Epithelial cell of proximal tubule (primary cell): ENCODE results near the gene EVA1A. TPM values are rescaled to one million over a fixed set of nuclear protein-coding genes. Genes with fewer than 3 reads are reported as not detected.

Experiments used
- DNase-seq: peaks from one replicate; pipeline ENCODE4 v3.0.0-alpha.2; 2011; ENCODE audit warnings: low read depth
- H3K4me3 ChIP-seq: 2 replicates; pipeline ENCODE4 v1.5.1; 2011; ENCODE audit warnings: low read depth, mild to moderate bottlenecking, low read length
- CTCF ChIP-seq: conservative IDR thresholded peaks from 2 replicates; pipeline ENCODE4 v1.5.1; 2012; ENCODE audit warnings: low read depth, mild to moderate bottlenecking, low read length
- total RNA-seq: library from RNA; depleted of rRNA; stranded (reverse); fragments of >200 nt; gene quantifications from 2 replicates; pipeline ENCODE4 v1.2.3, GENCODE V29; 2015

The EVA1A gene
- total RNA-seq, 1 donor from 2014 or later: 67.0 TPM

DNA sequence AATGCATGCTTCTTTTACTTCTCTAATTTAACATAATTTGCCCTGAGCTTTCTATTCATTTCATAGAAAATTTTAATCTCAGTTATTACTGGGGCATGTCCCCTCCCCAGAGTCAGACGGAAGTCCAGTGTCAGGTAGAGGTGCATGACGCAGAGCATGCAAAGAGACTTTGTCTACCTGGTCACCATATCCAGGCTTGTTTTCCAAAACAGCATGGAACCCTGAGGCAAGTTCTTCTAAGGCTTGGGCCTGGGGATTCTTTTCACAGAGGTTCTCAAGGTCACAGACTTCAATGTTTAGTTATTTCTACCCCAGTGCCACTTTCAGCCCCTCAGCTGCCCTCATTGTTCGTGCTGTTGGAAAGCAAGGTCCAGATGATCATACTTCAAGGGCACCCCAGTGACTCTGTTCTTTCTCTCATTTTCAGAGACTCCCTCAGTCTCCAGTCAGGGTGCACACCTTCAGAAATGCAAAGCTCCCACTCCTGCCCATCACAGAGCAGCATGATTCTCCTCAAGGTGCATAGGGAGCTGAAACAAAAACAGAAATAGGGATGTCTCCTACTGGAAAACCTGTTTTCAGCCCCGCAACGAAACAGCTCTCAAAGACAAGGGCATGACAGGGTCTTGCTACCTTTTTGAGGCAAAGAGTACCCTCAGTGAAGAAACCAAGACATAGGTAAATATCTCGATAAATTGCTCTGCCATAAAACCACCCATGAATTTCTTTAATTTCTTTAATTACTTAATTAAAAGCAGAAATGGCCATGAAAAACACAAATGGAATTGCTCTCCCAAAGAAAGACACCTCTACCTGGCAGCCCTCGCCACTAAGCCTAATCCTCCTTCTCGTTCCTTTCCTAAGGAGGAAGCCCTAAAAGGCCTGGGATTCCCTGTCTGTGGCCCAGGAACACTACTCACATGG is 9.5 kb upstream of the EVA1A start:
- no peak for TF ChIP-seq CTCF
- peak overlapping the region; percentile 53 for H3K4me3 ChIP-seq
- no peak for DNase-seq

- H3K4me3 ChIP-seq: peak overlapping the region; percentile 53
- no peak for TF ChIP-seq CTCF
- DNase-seq: no peak
Observed at GRCh38 chr2:75569546-75569945, 8.8 kb upstream of the EVA1A start.

- no peak for TF ChIP-seq CTCF
- H3K4me3 ChIP-seq: peak overlapping the region; percentile 53
- DNase-seq: no peak
Observed at GRCh38 chr2:75568174-75568573, 7.4 kb upstream of the EVA1A start.

DNA sequence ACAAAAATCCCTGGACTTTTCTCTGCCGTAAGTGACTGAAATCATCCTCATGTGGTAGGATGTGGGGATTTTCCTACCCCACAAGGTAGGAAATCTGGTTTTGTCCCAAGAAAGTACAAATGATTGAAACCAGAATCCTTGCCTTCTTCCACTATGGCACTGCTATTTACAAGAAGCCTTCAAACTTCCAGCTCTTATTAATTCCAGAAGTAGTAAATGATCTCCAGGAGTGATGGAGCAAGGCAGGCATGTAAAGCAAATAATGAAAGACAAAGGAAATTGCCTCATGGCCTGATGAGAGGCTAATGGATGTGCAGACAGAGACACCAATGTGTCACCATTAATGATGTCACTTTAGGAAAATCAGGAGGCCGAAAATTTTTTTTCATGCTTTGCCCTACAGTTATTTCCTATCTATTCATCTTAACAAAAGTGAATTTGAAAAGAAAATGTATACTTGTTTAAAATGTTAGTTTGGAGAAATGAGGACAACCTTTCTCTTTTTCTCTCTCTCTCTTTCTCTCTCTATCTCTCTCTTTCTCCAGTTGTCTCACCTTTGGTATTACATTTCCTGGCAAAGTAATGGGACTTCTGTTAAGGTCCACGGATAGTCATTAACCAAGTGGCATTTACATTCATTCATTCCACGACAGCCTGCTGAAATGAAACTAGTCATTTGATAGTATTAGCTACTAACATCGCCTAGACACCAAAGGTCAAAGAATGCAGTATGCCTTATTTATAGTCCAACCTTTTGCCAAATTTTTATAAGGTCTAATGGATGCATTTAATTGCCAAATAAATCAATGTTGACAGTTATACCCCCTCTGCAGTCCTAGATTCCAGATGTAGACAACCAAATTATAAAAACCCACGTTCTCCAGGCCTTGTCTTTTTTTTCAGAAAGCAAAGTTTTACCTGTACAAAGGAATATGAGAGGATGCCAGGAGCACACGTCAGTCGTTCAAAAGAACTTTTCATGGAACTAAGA is 5.0 kb upstream of the EVA1A start:
- H3K4me3 ChIP-seq: peak overlapping the region; percentile 15
- TF ChIP-seq CTCF: no peak
- peak; percentile 87 for DNase-seq

- TF ChIP-seq CTCF: no peak
- no peak for DNase-seq
- no peak overlapping the region for H3K4me3 ChIP-seq
Observed at GRCh38 chr2:75564713-75565359, 4.1 kb upstream of the EVA1A start.

DNA sequence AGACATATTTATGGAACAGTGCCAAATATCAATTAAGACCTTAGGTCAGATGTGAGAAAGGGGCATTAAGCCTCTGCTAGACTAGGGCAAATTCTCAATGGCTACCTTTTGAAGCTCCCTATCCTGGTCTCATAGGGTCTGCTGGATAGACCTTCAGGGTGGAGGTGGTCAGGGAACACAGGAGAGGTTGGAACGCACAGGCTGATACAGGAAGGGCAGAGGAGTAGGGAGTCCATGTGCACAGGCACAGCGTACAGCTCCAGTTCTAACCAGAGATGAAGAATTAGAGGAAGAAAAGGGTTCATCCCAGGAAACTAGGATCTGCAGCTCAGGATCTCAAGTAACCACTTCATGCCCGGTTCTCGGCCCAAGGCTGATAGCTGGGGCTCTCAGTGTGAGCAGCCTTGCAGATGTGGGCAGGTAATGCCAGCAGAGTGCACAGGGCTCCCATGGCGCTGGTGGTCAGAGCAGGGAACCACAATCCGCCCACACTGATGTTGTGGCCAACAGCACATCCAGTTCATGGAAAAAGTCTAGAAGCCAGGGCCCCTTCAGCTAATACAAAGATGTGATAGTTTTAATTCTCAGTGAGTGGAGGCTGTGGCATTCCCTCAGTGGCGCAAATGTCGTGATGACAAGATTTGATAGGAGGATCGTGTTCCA is 3.4 kb upstream of the EVA1A start:
- no peak for TF ChIP-seq CTCF
- DNase-seq: no peak
- no peak overlapping the region for H3K4me3 ChIP-seq
